CD4-positive, alpha-beta T cell (primary cell): ENCODE results near the gene MYO3B. TPM values are rescaled to one million over a fixed set of nuclear protein-coding genes. Genes with fewer than 3 reads are reported as not detected.

Source experiments
- ATAC-seq: fragments of 200-7000 bp; cut with Tn5 transposase; one replicate; pipeline ENCODE4 v1.10.0; 2022; ENCODE audit warnings: mild to moderate bottlenecking; ENCODE audit not compliant: poor library complexity
- CTCF ChIA-PET: fragments of 350-600 bp; sonication (Branson Sonifier 250); formaldehyde crosslinking; loops from one replicate; lab custom pipeline; 2021; ENCODE audit warnings: antibody characterized with exemption, inconsistent platforms; lab: Charles Lee
- POLR2A ChIA-PET: fragments of 350-600 bp; sonication (Branson Sonifier 250); formaldehyde crosslinking; loops from one replicate; lab custom pipeline; 2021; ENCODE audit warnings: antibody characterized with exemption, inconsistent platforms; lab: Charles Lee
- DNase-seq, 14 experiments: peaks; one replicate each; pipeline ENCODE4 v3.0.0-alpha.2; 2013 to 2020; ENCODE audit warnings: mixed read lengths in 2 of 14
- H3K27ac ChIP-seq, 2 donors: one replicate each; pipeline versions ENCODE4 v1.5.1 to v1.7.0; 2013; ENCODE audit warnings: low read length in 2 of 2, low read depth in 1 of 2, mild to moderate bottlenecking in 1 of 2
- H3K27me3 ChIP-seq, 2 experiments: 1 replicate in 1 of 2; 2 replicates in 1 of 2; pipeline versions ENCODE4 v1.6.1 to v1.7.0; 2013; ENCODE audit warnings: low read length in 2 of 2, control low read depth in 1 of 2, mild to moderate bottlenecking in 1 of 2, moderate library complexity in 1 of 2; ENCODE audit not compliant: insufficient read depth in 2 of 2, control insufficient read depth in 1 of 2
- H3K36me3 ChIP-seq: one replicate; pipeline ENCODE4 v1.6.1; 2013; ENCODE audit warnings: low read length, control low read depth; ENCODE audit not compliant: insufficient read depth
- H3K4me1 ChIP-seq: one replicate; pipeline ENCODE4 v1.6.1; 2013; ENCODE audit warnings: low read length, control low read depth; ENCODE audit not compliant: insufficient read depth
- H3K4me3 ChIP-seq: one replicate; pipeline ENCODE4 v1.5.1; 2013; ENCODE audit warnings: mild to moderate bottlenecking, low read length, moderate library complexity
- H3K9me3 ChIP-seq, 2 experiments: 1 replicate in 1 of 2; 2 replicates in 1 of 2; pipeline versions ENCODE4 v1.6.1 to v1.7.0; 2013; ENCODE audit warnings: low read length in 2 of 2, mild to moderate bottlenecking in 2 of 2, control low read depth in 1 of 2, moderate library complexity in 1 of 2; ENCODE audit not compliant: control insufficient read depth in 1 of 2, insufficient read depth in 1 of 2
- H3K27ac Mint-ChIP-seq: one replicate; pipeline ENCODE4 v1.8.0; 2020; ENCODE audit warnings: mixed read lengths
- H3K27me3 Mint-ChIP-seq: one replicate; pipeline ENCODE4 v1.8.0; 2021; ENCODE audit warnings: mixed read lengths
- H3K36me3 Mint-ChIP-seq: one replicate; pipeline ENCODE4 v1.8.0; 2021; ENCODE audit warnings: low read depth, mixed read lengths
- H3K4me1 Mint-ChIP-seq: one replicate; pipeline ENCODE4 v1.8.0; 2021; ENCODE audit warnings: low read depth, mixed read lengths
- H3K4me3 Mint-ChIP-seq: one replicate; pipeline ENCODE4 v1.8.0; 2020; ENCODE audit warnings: mild to moderate bottlenecking, mixed read lengths
- H3K9me3 Mint-ChIP-seq: one replicate; pipeline ENCODE4 v1.8.0; 2020; ENCODE audit warnings: mixed read lengths
- CTCF ChIP-seq: fragments of 200-600 bp; IDR thresholded peaks from one replicate; pipeline ENCODE4 v1.8.0; 2022; ENCODE audit warnings: antibody characterized with exemption, mild to moderate bottlenecking
- intact Hi-C, 2 experiments: fragments of 100-400 bp; cut with DNase I in 1 of 2; cut with micrococcal nuclease in 1 of 2; formaldehyde crosslinking; loops; one replicate each; pipeline versions ENCODE4 v1.15.1 to v1.9.0; 2023 to 2025; cut with DNase I, micrococcal nuclease
- total RNA-seq, 174 experiments: library from RNA in 2 of 174; stranded (reverse) in 2 of 174; gene quantifications; one replicate each; pipeline ENCODE4 v1.2.3 and lab custom pipeline; 2021 to 2026

The MYO3B gene
- total RNA-seq, 2 experiments from 2014 or later: not detected

- Histone ChIP-seq H3K27me3 (no peaks in the 10 kb centered on the region), H3K4me1 (no peaks in the 10 kb centered on the region), H3K4me3 (no peak overlapping the region), H3K9me3 (no peaks in the 10 kb centered on the region), H3K27ac (no peak overlapping the region), H3K36me3 (no peaks in the 10 kb centered on the region)
- H3K27me3 Mint-ChIP-seq: peaks cover 4% of the 10 kb centered on the region
- no peak for TF ChIP-seq CTCF
- ChIA-PET POLR2A (no interaction called here), CTCF (no interaction called here)
- ATAC-seq: no peak
- no peak overlapping the region for H3K4me3 Mint-ChIP-seq
- intact Hi-C loops: no loop called here
- H3K27ac Mint-ChIP-seq: no peak overlapping the region
- DNase-seq: no peak
- no peaks in the 10 kb centered on the region for H3K36me3 Mint-ChIP-seq
- no peaks in the 10 kb centered on the region for H3K9me3 Mint-ChIP-seq
- no peaks in the 10 kb centered on the region for H3K4me1 Mint-ChIP-seq
Observed at GRCh38 chr2:170156592-170156991, 21.4 kb upstream of the MYO3B start.

GRCh38 chr2:170157025-170157684 is 20.8 kb upstream of the MYO3B start:
- no peak overlapping the region for H3K4me3 Mint-ChIP-seq
- no peak overlapping the region for H3K27ac Mint-ChIP-seq
- TF ChIP-seq CTCF: no peak
- intact Hi-C loops: no loop called here
- H3K4me1 Mint-ChIP-seq: no peaks in the 10 kb centered on the region
- CTCF ChIA-PET: no interaction called here
- Histone ChIP-seq H3K9me3 (no peaks in the 10 kb centered on the region), H3K36me3 (no peaks in the 10 kb centered on the region), H3K4me1 (no peaks in the 10 kb centered on the region), H3K4me3 (no peak overlapping the region), H3K27me3 (no peaks in the 10 kb centered on the region), H3K27ac (no peak overlapping the region)
- no peaks in the 10 kb centered on the region for H3K9me3 Mint-ChIP-seq
- peaks cover 9% of the 10 kb centered on the region for H3K27me3 Mint-ChIP-seq
- no peak for DNase-seq
- H3K36me3 Mint-ChIP-seq: no peaks in the 10 kb centered on the region
- no peak for ATAC-seq
- POLR2A ChIA-PET: no interaction called here

- ChIA-PET POLR2A (no interaction called here), CTCF (no interaction called here)
- H3K27me3 ChIP-seq: no peaks in the 10 kb centered on the region
- DNase-seq: no peak
- TF ChIP-seq CTCF: no peak
- Mint-ChIP-seq H3K4me1 (no peaks in the 10 kb centered on the region), H3K36me3 (no peaks in the 10 kb centered on the region), H3K27me3 (peaks cover 13% of the 10 kb centered on the region), H3K4me3 (no peak overlapping the region), H3K27ac (no peak overlapping the region), H3K9me3 (no peaks in the 10 kb centered on the region)
- H3K4me1 ChIP-seq: no peaks in the 10 kb centered on the region
- H3K27ac ChIP-seq: no peak overlapping the region
- ATAC-seq: no peak
- H3K36me3 ChIP-seq: no peaks in the 10 kb centered on the region
- intact Hi-C loops: no loop called here
- H3K9me3 ChIP-seq: no peaks in the 10 kb centered on the region
- H3K4me3 ChIP-seq: no peak overlapping the region
Observed at GRCh38 chr2:170159060-170159459, 18.9 kb upstream of the MYO3B start.
